HTR-8/SVneo (cell line): Measurements from ENCODE around the gene MEX3D.
A peak's percentile ranks its signal among the peaks of the same experiment; 100 is the strongest.

Experiments used
- DNase-seq: peaks from one replicate; pipeline ENCODE4 v3.0.0; 2011; ENCODE audit warnings: low spot score, mixed read lengths; ENCODE audit not compliant: insufficient read length
- FAIRE-seq: peaks from 2 replicates; lab custom pipeline; 2011; peaks lifted over from hg19 to GRCh38; lab: Jason Lieb, UNC

Gene MEX3D

GRCh38 chr19:1575323-1576241, 7.5 kb upstream of the MEX3D start:
- FAIRE-seq = no peak

DNA sequence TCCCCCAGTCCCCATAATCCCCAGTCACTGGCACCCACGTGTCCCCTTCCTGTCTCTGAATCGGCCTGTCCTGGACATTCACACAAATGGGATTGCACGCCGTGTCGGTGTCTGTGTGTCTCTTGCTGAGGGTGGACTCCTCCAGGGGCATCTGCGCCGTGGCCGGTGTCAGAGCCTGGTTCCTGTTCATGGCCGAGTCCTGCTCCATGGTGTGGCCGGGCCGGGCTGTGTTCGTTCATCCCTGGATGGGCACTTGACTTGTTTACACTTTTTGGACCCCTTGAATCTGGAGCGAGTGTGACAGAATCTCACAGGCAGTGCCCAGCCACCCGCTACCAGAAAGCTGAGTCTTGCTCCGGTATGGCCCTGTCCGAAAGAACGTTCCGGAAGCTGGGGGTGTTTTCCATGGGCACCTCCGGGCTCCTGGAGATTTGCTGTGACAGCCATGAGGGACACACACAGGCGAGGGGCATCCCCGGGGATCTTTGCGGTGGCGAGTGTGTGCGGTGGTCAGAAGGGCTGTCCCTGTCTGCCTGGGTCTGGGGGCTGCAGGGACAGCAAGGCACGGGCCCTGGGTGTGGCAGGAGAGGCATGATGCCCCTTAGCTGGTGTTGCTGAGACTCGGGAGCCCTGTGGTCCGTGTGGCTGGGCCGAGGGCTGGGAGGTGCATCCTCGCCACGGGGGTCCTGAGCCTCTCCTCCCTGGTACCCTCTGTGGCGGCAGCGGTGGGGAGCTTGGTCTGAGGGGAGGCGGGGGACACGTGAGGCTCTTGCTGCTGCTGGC, 6.4 kb upstream of the MEX3D start:
- FAIRE-seq (no peak), DNase-seq (no peak)

More at GRCh38 chr19:1575323-1576241, 7.5 kb upstream of the MEX3D start:
- DNase-seq = no peak

DNA sequence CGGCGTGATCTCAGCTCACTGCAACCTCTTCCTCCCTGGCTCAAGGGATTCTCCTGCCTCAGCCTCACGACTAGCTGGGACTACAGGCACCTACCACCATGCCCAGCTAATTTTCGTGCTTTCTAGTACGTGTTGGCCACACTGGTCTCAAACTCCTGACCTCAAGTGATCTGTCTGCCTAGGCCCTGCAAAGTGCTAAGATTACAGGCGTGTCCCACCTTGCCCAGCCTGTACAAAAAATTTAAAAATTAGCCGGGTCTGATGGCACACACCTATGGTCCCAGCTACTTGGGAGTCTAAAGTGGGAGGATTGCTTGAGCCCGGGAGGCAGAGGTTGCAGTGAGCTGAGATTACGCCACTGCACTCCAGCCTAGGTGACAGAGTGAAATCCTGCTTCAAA, 4.7 kb upstream of the MEX3D start:
- FAIRE-seq (no peak), DNase-seq (no peak)

DNA sequence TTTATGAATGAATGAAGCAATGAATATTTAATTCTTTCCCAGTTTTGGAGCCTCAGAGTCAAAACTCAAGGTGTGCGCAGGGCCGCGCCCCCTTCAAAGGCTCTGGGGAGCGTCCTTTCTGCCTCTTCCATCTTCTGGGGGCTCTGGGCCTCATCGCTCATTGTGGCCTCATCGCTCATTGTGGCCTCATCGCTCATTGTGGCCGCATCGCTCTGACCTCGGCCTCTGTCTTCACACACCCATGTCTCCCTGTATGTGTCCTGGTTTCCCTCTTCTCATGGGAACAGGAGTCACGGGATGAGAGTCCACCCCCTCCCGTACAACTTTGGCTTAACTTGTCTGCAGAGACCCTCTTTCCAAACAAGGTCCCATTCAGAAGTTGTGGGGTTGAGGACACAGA, 3.2 kb upstream of the MEX3D start:
- DNase-seq (no peak), FAIRE-seq (no peak)

DNA sequence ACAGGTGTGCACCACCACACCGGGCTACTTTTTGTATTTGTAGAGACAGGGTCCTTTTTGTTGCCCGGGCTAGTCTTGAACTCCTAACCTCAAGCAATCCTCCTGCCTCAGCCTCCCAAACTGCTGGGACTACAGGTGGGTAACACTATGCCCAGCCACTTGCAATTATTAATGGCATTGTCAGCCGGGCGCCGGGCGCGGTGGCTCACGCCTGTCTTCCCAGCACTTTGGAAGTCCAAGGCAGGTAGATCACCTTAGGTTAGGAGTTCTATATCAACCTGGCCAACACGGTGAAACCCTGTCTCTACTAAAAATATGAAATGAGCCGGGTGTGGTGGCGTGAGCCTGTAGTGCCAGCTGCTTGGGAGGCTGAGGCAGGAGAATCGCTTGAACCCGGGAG, 2.7 kb upstream of the MEX3D start:
- DNase-seq (no peak), FAIRE-seq (no peak)

GRCh38 chr19:1569997-1570396, 1.9 kb upstream of the MEX3D start:
- no peak for FAIRE-seq
- DNase-seq = no peak

GRCh38 chr19:1567848-1568227, 287 bp downstream of the MEX3D start:
- DNase-seq (no peak), FAIRE-seq (no peak)

- FAIRE-seq = no peak
Observed at GRCh38 chr19:1567116-1567847, 843 bp downstream of the MEX3D start.

DNA sequence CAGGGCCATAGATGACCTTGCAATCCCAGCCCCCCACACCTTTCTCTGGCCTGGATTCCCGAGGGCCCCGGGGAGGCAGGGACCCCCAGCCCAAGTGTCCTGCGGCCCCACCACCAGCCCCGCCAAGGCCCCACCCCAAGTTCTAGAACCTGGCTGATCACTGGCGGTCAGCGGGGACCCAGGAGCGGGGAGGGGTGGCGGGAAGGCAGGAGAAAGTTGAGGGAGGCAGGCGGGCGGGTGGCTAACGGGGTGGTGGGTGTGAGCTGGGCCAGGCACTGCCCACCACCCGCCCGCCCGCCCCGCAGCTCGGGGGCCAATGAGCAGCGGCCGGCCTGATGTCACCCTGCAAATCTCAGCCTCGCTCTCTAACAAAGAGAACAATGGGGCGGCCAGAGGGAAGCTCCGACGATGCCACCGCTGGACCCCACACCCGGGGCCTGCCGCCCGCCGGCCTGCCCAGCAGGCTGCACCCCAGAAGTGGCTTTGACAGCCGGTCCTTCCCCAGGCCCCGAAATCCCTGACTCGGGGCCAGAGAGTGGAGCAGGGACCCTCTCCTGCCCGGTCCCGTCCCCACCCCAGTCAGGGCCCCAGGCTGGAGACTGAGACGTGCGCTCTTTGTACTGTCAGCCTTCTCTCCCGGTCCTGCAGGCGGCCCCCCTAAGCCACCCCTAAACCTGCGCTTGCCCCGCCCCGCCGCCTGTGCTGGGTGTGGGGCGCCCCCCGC, 1.6 kb downstream of the MEX3D start:
- no peak for FAIRE-seq
- DNase-seq = peak; percentile 82

More at GRCh38 chr19:1567116-1567847, 843 bp downstream of the MEX3D start:
- no peak for DNase-seq

GRCh38 chr19:1563251-1563650, 4.9 kb downstream of the MEX3D start:
- FAIRE-seq = no peak
- no peak for DNase-seq

- no peak for FAIRE-seq
- DNase-seq = no peak
Observed at GRCh38 chr19:1561236-1561842, 6.8 kb downstream of the MEX3D start.

GRCh38 chr19:1560286-1560882, 7.7 kb downstream of the MEX3D start:
- DNase-seq (no peak), FAIRE-seq (no peak)

- DNase-seq (no peak), FAIRE-seq (no peak)
Observed at GRCh38 chr19:1558552-1558951, 9.6 kb downstream of the MEX3D start.

DNA sequence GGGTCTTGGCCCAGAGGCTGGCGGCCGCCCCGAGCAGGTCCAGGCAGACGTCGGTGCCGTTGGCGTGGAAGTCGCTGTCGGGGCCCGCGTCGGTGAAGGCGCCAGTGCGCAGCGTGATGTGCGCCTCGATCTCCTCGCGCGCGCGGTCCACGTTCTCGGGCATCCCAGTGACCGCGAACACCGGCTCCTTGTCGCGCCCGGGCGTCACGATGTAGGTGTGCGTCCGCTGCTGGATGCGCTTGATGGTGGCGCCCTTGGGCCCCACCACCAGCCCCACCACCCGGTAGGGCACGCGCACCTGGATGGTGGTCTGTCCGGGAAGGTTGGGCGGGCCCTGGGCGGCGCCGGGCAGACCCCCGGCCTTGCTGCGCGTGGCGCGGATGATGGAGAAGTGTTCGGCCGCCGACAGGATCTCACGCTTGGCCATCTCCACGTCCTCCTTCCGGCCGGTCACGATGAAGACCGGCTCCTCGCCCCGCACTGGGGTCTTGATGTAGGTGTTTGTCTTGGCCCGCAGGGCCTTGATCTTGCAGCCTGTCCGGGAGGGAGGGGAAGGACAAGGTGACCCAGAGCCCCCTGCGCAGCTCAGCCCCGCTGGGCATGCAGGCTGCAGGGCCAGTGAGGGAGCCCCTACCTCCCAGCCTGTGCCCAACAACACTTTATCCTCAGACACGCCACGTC, 11.6 kb downstream of the MEX3D start:
- FAIRE-seq = no peak
- no peak for DNase-seq

DNA sequence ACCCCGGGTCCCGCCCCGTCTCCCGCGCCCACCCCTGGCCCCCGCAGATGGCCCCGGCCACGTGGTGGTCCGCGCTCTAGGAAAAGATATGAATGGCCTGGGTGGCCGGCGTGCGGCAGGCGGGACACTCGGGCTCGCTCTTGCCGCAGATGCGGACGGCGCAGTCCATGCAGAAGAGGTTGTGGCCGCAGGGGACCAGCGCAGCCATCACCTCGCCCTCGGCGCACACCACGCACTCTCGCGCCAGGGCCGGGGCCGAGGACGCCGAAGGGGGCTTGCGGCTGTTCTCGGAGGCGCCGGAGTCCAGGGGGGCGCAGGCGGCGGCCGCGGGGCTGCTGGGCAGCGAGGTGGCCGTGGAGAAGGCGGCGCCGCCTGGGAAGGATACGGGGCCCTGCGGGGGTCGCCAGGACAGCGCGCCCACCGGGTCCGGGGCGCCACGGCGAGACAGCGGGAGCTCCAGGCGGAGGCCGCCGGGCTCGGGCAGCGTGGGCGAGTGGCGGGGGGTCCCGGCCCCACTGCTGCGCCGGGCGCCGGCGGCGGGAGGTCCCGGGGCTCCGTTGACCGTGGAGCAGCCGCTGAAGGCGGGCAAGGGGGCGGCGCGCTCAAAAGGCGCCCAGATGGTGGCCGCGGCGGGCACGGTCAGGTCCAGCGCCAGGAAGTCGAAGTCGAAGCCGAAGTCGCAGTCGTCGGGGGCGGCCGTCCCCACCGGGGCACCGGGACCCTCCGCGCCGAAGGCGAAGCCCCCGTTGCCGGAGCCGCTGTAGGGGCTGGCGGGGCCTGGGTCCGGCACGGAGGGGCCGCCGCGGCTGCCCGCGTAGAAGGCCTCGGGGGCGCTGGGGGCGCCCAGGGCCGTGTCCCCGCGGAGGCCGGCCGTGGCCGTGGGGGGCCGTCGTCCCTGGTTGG, 12.4 kb downstream of the MEX3D start:
- no peak for FAIRE-seq
- no peak for DNase-seq

DNA sequence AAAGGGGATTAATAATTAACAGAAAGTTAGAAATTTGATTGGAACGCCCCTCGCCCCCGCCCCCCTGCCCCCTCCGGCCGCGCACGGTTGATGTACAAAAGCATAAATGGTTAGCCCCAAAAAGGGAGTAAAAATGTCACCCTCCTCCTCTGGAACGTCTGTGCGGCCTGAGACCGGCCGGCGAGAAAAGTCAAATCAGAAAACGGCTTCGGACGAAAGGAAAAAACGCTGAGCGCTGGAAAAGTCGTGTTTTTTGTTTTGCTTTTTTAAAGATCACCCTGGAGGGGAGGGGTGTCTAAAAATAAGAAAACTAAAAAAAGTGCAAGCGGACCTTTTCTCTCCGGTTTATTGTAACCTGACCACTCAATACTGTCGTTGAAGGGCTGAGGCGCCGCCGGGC, 13.2 kb downstream of the MEX3D start:
- DNase-seq (no peak), FAIRE-seq (no peak)

DNA sequence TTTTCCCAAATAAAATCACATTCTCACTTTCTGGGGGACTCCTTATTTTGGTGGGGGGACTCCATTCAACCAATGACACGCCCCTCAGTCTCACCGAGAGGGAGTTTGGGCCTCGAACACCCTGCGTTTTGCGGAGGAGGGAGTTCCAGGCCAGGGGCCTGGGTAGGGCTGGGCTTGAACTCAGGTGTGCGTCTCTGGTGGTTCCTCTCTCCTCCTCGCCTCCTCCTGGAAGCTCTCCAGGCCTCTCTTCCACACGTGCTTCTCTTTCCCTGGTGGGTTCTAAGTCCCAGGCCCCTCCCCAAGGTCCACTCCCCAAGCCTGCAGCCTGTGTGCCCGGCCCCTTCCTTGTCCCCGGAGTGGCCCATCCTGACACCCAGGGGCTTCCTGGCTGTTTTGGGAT, 14.7 kb downstream of the MEX3D start:
- DNase-seq (no peak), FAIRE-seq (no peak)
